ENCODE data around the gene USF3. TPM values are rescaled to one million over a fixed set of nuclear protein-coding genes. Genes with fewer than 3 reads are reported as not detected.

USF3 gene
- polyA plus RNA-seq, 1 experiment, result 5.7 TPM

- no peak for DNase-seq (ENCODE audit: low read depth)
- POLR2A ChIA-PET, result no interaction called here
- H3K36me3 ChIP-seq (ENCODE audit: control insufficient read depth, insufficient read depth, low read length), result no peaks in the 10 kb centered on the region
- CTCF ChIA-PET, result interaction anchor here (1.0 to 1.9 kb wide), 6 partner anchors 8 to 135 kb away, joined by 3 to 9 read pairs (median 3); no protein-coding TSS in a partner anchor
- TF ChIP-seq, protein P1, sequence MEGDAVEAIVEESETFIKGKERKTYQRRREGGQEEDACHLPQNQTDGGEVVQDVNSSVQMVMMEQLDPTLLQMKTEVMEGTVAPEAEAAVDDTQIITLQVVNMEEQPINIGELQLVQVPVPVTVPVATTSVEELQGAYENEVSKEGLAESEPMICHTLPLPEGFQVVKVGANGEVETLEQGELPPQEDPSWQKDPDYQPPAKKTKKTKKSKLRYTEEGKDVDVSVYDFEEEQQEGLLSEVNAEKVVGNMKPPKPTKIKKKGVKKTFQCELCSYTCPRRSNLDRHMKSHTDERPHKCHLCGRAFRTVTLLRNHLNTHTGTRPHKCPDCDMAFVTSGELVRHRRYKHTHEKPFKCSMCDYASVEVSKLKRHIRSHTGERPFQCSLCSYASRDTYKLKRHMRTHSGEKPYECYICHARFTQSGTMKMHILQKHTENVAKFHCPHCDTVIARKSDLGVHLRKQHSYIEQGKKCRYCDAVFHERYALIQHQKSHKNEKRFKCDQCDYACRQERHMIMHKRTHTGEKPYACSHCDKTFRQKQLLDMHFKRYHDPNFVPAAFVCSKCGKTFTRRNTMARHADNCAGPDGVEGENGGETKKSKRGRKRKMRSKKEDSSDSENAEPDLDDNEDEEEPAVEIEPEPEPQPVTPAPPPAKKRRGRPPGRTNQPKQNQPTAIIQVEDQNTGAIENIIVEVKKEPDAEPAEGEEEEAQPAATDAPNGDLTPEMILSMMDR (IDR thresholded peaks at IDR 0.05; ENCODE audit: insufficient read depth, low read depth, low read length), result no peak
- H3K27me3 ChIP-seq (ENCODE audit: control insufficient read depth, insufficient read depth, low read length), result peaks cover 11% of the 10 kb centered on the region
- no peak overlapping the region for H3K4me3 ChIP-seq (ENCODE audit: low read depth, low read length)
Measured at GRCh38 chr3:113628316-113628715, 68.1 kb downstream of the USF3 start.

DNA sequence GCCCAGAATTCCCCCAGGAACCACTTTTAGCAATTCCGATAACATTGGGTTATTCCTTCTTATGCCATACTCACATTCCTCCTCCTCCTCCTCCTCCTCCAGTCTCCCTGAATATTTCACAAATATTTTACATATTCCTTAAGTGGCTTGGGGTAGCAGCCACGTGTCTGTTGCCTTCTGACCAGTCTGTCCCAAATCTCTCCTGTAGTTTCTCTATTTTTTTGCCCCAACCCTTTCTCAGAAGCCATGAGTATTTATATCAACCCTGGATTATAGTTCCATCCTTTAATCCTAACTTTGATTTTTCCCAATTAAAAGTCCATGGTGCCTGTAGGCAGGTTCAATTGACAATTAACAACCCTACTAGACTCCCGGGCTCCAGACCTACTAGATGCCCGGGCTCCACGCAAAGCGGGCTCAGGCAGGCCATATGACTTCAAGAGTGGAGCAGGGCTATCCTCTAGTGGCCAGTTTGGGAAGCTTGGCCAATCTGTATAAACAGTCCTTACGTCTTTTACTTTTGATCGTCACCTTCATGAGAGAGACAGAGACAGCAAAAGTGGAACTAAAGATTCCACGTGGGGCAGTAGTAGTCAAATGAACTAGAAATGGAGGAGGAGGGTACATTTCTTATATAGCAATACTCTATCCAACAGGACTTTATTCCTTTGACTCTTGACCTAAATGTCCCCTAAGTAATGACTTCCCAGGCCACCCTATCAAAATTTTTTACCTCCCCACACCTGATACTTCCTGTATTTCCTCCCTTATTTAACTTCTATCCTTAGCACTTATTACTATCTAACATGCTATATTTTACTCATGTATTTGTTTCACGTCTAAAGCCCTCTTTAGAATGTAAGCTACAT lies 69.7 kb downstream of the USF3 start:
- Histone ChIP-seq H3K36me3 (ENCODE audit: control insufficient read depth, insufficient read depth, low read length) (no peaks in the 10 kb centered on the region), H3K4me3 (ENCODE audit: low read depth, low read length) (no peak overlapping the region), H3K27me3 (ENCODE audit: control insufficient read depth, insufficient read depth, low read length) (peaks cover 11% of the 10 kb centered on the region)
- ChIA-PET POLR2A (no interaction called here), CTCF (interaction anchor here (0.6 to 1.9 kb wide), 14 partner anchors 10 to 592 kb away, joined by 3 to 14 read pairs (median 3); no protein-coding TSS in a partner anchor)
- DNase-seq (ENCODE audit: low read depth), result no peak
- TF ChIP-seq, protein P1 (IDR thresholded peaks at IDR 0.05; ENCODE audit: insufficient read depth, low read depth, low read length), result peak; percentile 91

DNA sequence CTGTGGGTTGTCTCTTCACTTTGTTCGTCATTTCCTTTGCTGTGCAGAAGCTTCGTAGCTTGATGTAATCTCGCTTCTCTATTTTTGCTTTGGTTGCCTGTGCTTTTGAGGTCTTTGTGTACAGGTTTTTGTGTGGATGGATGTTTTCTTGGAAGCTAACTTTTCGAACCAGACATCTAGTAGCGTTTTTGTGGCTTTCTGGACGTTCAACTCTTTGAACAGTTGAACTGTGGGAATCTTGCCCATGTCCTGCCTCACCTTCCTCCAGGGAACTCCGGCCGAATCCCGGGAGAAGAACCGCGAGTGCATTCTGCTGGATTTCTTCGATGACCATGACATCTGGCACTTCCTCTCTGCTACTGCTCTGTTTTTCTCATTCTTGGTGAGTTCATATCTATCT lies 70.6 kb downstream of the USF3 start:
- H3K27me3 ChIP-seq (ENCODE audit: control insufficient read depth, insufficient read depth, low read length), result peaks cover 11% of the 10 kb centered on the region
- DNase-seq (ENCODE audit: low read depth), result no peak
- no peaks in the 10 kb centered on the region for H3K36me3 ChIP-seq (ENCODE audit: control insufficient read depth, insufficient read depth, low read length)
- ChIA-PET POLR2A (no interaction called here), CTCF (interaction anchor here (0.8 to 1.4 kb wide), 2 partner anchors 9 to 129 kb away, joined by 3 to 4 read pairs; no protein-coding TSS in a partner anchor)
- H3K4me3 ChIP-seq (ENCODE audit: low read depth, low read length), result no peak overlapping the region
- TF ChIP-seq, protein P1 (IDR thresholded peaks at IDR 0.05; ENCODE audit: insufficient read depth, low read depth, low read length), result no peak

GRCh38 chr3:113623811-113624210 lies 72.6 kb downstream of the USF3 start:
- DNase-seq (ENCODE audit: low read depth), result no peak
- Histone ChIP-seq H3K4me3 (ENCODE audit: low read depth, low read length) (no peak overlapping the region), H3K36me3 (ENCODE audit: control insufficient read depth, insufficient read depth, low read length) (no peaks in the 10 kb centered on the region), H3K27me3 (ENCODE audit: control insufficient read depth, insufficient read depth, low read length) (peaks cover 7% of the 10 kb centered on the region)
- CTCF ChIA-PET, result interaction anchor here (0.9 kb wide), 1 partner anchor 10 kb away, joined by 3 read pairs; no protein-coding TSS in a partner anchor
- POLR2A ChIA-PET, result interaction anchor here (0.6 kb wide), 1 partner anchor 54 kb away, joined by 3 read pairs; no protein-coding TSS in a partner anchor
- TF ChIP-seq, protein P1 (IDR thresholded peaks at IDR 0.05; ENCODE audit: insufficient read depth, low read depth, low read length), result no peak

DNA sequence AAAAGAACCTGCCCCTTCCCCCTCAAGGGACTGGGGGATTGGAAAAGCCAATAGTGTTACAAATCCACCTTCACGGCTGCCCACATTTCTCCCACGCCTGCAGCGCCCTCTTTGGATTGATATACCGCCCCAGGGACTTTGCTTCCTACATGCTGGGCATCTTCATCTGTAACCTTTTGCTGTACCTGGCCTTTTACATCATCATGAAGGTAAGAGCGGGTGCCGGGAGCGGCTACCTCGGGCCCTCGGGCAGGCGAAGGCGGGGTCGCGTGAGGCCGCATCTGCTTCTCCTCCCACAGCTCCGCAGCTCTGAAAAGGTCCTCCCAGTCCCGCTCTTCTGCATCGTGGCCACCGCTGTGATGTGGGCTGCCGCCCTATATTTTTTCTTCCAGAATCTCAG lies 73.1 kb downstream of the USF3 start:
- Histone ChIP-seq H3K4me3 (ENCODE audit: low read depth, low read length) (no peak overlapping the region), H3K36me3 (ENCODE audit: control insufficient read depth, insufficient read depth, low read length) (no peaks in the 10 kb centered on the region), H3K27me3 (ENCODE audit: control insufficient read depth, insufficient read depth, low read length) (peaks cover 5% of the 10 kb centered on the region; the same call in 1 of the 2 replicates)
- TF ChIP-seq, protein P1 (IDR thresholded peaks at IDR 0.05; ENCODE audit: insufficient read depth, low read depth, low read length), result 0 out of 2 replicates have a peak, but pooled peaks have one; percentile 9
- ChIA-PET POLR2A (interaction anchor here (0.6 kb wide), 1 partner anchor 54 kb away, joined by 3 read pairs; no protein-coding TSS in a partner anchor), CTCF (interaction anchor here (0.6 to 0.9 kb wide), 2 partner anchors 9 to 46 kb away, joined by 3 read pairs; no protein-coding TSS in a partner anchor)
- DNase-seq (ENCODE audit: low read depth), result no peak

All from BJ (cell line).